ENCODE data around the gene CYP19A1. TPM values are rescaled to one million over a fixed set of nuclear protein-coding genes. Genes with fewer than 3 reads are reported as not detected.

CYP19A1 gene
- total and polyA plus RNA-seq, 9 of the 15 experiments (the other 6 are each of a cell fraction or from before 2014, with no cell fraction given), result 0.16 to 0.63 (median 0.47) TPM; not detected in 3

- TF ChIP-seq ZBTB49 (CRISPR knock-in tag; IDR thresholded peaks at IDR 0.05; ENCODE audit: borderline replicate concordance) (no peak), ZNF23 (CRISPR knock-in tag; IDR thresholded peaks at IDR 0.05) (no peak), CSDE1 (IDR thresholded peaks at IDR 0.05) (no peak), FOSL1 (tag; conservative IDR thresholded peaks at IDR 0.05) (peak; percentile 86), DPF2 (IDR thresholded peaks at IDR 0.05) (0 out of 2 replicates have a peak, but pooled peaks have one; percentile 13), YBX1 (IDR thresholded peaks at IDR 0.05) (no peak), JUND (IDR thresholded peaks at IDR 0.05; ENCODE audit: borderline replicate concordance, low read depth, low read length) (peak; percentile 83), JUND (tag; IDR thresholded peaks at IDR 0.05; ENCODE audit: borderline replicate concordance, low read depth, low read length) (peak; percentile 91), ZBTB1 (CRISPR knock-in tag; IDR thresholded peaks at IDR 0.05; ENCODE audit: borderline replicate concordance, low read depth) (no peak), E2F8 (IDR thresholded peaks at IDR 0.05; ENCODE audit: low read depth, partially characterized antibody) (no peak), CEBPZ (IDR thresholded peaks at IDR 0.05; ENCODE audit: borderline replicate concordance, low read depth, low read length) (no peak), ZNF224 (CRISPR knock-in tag; IDR thresholded peaks at IDR 0.05) (no peak), HINFP (tag; conservative IDR thresholded peaks at IDR 0.05; ENCODE audit: low read depth) (no peak), NR2C2 (CRISPR knock-in tag; IDR thresholded peaks at IDR 0.05) (no peak), NR2C2 (tag; IDR thresholded peaks at IDR 0.05) (peak; percentile 20; the same call in 1 of the 2 replicates), ZNF197 (CRISPR knock-in tag; IDR thresholded peaks at IDR 0.05; ENCODE audit: low read depth) (no peak), FOXA3 (CRISPR knock-in tag; conservative IDR thresholded peaks at IDR 0.05 in 1 of 2, IDR thresholded peaks at IDR 0.05 in 1 of 2) (no peak), MAZ (CRISPR knock-in tag; conservative IDR thresholded peaks at IDR 0.05 in 1 of 2, IDR thresholded peaks at IDR 0.05 in 1 of 2) (0 out of 4 replicates have a peak, but pooled peaks of 1 of the 2 experiments have one; percentile 30)
Measured at GRCh38 chr15:51243774-51244173, 94.6 kb downstream of the CYP19A1 start (continued).

Measured in K562 (cell line).